HG02678 (cell line): ENCODE measurements around the gene GMPR.
"Not testable (repeated sequence)": the region's sequence is repeated elsewhere in the genome, so short reads cannot be mapped to it uniquely, and the experiment has no call there.

ENCODE experiments used
- ATAC-seq: cut with Tn5 transposase; IDR thresholded peaks from one replicate; pipeline ENCODE4 v1.9.1; 2021; ENCODE audit warnings: mild to moderate bottlenecking, moderate library complexity; ENCODE audit not compliant: unreplicated experiment

Gene GMPR

GRCh38 chr6:16244869-16245451 is 6.6 kb downstream of the GMPR start:
- ATAC-seq, result no peak

- no peak for ATAC-seq
These were observed 10.0 kb downstream of the GMPR start for GRCh38 chr6:16248271-16248853.

- ATAC-seq, result no peak
These were observed 11.6 kb downstream of the GMPR start for GRCh38 chr6:16249971-16250370.

GRCh38 chr6:16251706-16252105 is 13.3 kb downstream of the GMPR start:
- no peak for ATAC-seq

GRCh38 chr6:16252686-16253299 is 14.4 kb downstream of the GMPR start:
- no peak for ATAC-seq

- ATAC-seq, result no peak
These were observed 15.2 kb downstream of the GMPR start for GRCh38 chr6:16253399-16254144.

GRCh38 chr6:16254535-16254934 is 16.1 kb downstream of the GMPR start:
- no peak for ATAC-seq

GRCh38 chr6:16256781-16257180 is 18.4 kb downstream of the GMPR start:
- ATAC-seq, result no peak

GRCh38 chr6:16257999-16258708 is 19.8 kb downstream of the GMPR start:
- no peak for ATAC-seq

- ATAC-seq, result no peak
These were observed 20.3 kb downstream of the GMPR start for GRCh38 chr6:16258709-16259075.

- not testable (repeated sequence) for ATAC-seq
These were observed 21.2 kb downstream of the GMPR start for GRCh38 chr6:16259604-16260003.

- ATAC-seq, result not testable (repeated sequence)
These were observed 22.2 kb downstream of the GMPR start for GRCh38 chr6:16260602-16261001.

GRCh38 chr6:16262773-16263172 is 24.4 kb downstream of the GMPR start:
- ATAC-seq, result not testable (repeated sequence)

GRCh38 chr6:16263464-16264099 is 25.2 kb downstream of the GMPR start:
- not testable (repeated sequence) for ATAC-seq

- ATAC-seq, result no peak
These were observed 26.4 kb downstream of the GMPR start for GRCh38 chr6:16264785-16265184.

- no peak for ATAC-seq
These were observed 27.3 kb downstream of the GMPR start for GRCh38 chr6:16265351-16266341.

- ATAC-seq, result no peak
These were observed 29.3 kb downstream of the GMPR start for GRCh38 chr6:16267428-16268263.

GRCh38 chr6:16269442-16270070 is 31.2 kb downstream of the GMPR start:
- ATAC-seq, result not testable (repeated sequence)
